ENCODE data around the gene MIPOL1.
"Not testable (repeated sequence)": the region's sequence is repeated elsewhere in the genome, so short reads cannot be mapped to it uniquely, and the experiment has no call there.

The MIPOL1 gene

GRCh38 chr14:37187840-37188577 lies 9.7 kb upstream of the MIPOL1 start:
- DNase-seq, result not testable (repeated sequence)

DNA sequence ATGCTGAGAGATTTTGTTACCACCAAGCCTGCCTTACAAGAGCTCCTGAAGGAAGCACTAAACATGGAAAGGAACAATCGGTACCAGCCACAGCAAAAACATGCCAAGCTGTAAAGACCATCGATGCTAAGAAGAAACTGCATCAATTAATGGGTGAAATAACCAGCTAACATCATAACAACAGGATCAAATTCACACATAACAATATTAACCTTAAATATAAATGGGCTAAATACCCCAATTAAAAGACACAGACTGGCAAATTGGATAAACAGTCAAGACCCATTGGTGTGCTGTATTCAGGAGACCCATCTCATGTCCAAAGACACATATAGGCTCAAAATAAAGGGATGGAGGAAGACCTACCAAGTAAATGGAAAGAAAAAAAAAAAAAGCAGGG lies 8.0 kb upstream of the MIPOL1 start:
- not testable (repeated sequence) for DNase-seq

GRCh38 chr14:37194698-37195097 lies 3.0 kb upstream of the MIPOL1 start:
- no peak for DNase-seq

DNA sequence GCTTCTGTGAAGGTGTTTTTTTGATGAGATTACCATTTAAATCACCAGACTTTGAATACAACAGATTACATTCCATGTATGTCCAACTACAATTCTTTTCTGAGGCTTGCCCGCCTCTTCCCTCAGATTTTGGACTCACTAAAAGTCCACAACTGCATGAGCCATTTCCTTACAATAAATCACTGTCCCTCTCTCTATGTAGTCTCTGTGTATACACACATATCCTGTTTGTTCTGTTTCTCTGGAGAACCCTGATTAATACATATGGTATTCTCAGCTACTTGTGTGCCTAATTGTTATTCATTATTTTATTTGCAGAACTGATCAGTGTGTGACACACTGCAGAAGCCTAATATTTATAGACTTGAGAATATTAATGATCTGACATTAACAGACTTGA lies 2.4 kb upstream of the MIPOL1 start:
- DNase-seq, result no peak

GRCh38 chr14:37196604-37197420 lies 925 bp upstream of the MIPOL1 start:
- DNase-seq, result no peak

- no peak for DNase-seq
Observed at GRCh38 chr14:37198273-37198598, 499 bp downstream of the MIPOL1 start.

DNA sequence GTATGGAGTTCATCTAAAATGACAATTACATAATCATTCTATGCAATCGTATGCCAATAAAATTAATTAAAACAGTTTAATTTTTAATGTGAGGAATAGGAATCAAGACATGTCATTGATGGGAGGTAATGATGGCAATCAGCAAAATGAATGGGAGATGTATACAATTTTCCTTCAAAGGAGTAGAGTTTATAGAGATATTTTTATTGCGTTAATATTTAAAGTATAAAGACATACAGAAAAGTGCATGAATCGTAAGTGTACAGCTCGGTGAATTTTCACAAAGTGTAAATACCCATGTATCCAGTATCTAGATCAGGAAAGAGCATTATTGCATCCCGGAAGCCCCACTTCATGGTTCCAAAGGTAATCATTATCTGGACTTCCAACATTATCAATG lies 1.2 kb downstream of the MIPOL1 start:
- DNase-seq, result no peak

- DNase-seq, result no peak
Observed at GRCh38 chr14:37201724-37202123, 4.0 kb downstream of the MIPOL1 start.

- no peak for DNase-seq
Observed at GRCh38 chr14:37202265-37202664, 4.5 kb downstream of the MIPOL1 start.

- no peak for DNase-seq
Observed at GRCh38 chr14:37202812-37203211, 5.1 kb downstream of the MIPOL1 start.

DNA sequence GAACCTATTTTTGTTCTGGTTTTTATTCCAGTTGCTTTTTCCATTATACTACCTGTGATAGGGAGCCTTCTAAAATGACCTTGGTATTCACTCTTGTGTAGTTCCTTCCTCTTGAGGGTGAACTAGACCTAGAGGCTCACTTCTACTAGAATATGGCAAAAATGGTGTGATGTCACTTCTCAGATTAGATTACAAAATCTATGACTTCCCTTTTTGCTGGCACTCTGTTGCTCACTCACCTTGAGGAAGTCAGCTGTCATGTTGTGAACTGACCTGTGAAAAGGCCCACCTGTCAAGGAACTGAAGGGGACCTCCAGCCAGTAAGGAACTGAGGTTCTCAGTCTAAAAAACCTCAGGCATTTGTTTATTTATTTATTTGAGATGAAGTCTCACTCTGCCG lies 5.7 kb downstream of the MIPOL1 start:
- DNase-seq, result no peak

GRCh38 chr14:37205623-37206605 lies 8.2 kb downstream of the MIPOL1 start:
- not testable (repeated sequence) for DNase-seq

- not testable (repeated sequence) for DNase-seq
Observed at GRCh38 chr14:37209617-37210016, 11.9 kb downstream of the MIPOL1 start.

DNA sequence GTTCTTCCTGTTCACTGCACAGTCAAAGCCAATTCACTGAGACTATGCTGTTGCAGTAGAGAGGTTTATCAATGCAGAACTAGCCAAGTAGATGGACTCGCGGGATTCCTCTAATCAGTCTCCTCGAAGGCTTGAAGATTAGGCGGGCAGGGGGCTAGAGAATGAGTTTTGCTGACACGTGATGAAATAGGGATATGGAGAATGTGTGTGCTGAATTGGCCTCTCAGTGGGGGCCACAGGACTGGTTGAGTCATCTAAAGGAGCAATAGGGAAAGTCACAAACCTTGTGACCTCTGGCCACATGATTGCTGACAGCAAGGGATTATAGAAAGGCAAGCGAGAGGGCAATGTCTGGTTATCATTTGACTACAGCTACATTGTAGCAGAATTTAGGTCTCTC lies 12.7 kb downstream of the MIPOL1 start:
- no peak for DNase-seq

- DNase-seq, result no peak
Observed at GRCh38 chr14:37213016-37213415, 15.3 kb downstream of the MIPOL1 start.

DNA sequence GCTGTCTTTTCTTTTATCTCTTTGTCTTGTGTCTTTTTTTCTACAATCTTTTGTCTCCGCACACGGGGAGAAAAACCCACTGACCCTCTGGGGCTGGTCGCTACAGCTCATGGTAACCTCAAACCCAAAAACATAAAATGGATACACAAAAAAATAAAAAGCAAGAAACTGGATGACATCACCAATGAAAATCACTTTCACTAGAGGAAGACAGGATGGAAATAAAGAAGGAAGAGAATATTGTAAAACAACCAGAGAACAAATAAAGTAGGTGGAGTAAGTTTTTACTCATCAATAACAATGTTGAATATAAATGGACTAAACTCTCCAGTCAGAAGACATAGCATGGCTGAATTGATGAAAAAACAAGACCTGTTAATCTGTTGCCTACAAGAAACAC lies 17.6 kb downstream of the MIPOL1 start:
- DNase-seq, result no peak

- DNase-seq, result no peak
Observed at GRCh38 chr14:37221073-37221472, 23.3 kb downstream of the MIPOL1 start.

GRCh38 chr14:37223947-37224474 lies 26.3 kb downstream of the MIPOL1 start:
- no peak for DNase-seq

DNA sequence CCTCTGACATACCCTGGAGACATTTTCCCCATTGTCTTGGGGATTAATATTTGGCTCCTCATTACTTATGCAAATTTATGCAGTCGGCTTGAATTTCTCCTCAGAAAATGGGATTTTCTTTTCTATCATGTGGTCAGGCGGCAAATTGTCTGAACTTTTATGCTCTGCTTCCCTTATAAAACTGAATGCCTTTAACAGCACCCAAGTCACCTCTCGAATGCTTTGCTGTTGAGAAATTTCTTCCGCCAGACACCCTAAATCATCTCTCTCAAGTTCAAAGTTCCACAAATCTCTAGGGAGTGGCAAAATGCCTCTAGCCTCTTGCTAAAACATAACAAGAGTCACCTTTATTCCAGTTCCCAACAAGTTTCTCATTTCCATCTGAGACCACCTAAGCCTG lies 27.9 kb downstream of the MIPOL1 start:
- not testable (repeated sequence) for DNase-seq

GRCh38 chr14:37230551-37231194 lies 32.9 kb downstream of the MIPOL1 start:
- peak; percentile 7 for DNase-seq

DNA sequence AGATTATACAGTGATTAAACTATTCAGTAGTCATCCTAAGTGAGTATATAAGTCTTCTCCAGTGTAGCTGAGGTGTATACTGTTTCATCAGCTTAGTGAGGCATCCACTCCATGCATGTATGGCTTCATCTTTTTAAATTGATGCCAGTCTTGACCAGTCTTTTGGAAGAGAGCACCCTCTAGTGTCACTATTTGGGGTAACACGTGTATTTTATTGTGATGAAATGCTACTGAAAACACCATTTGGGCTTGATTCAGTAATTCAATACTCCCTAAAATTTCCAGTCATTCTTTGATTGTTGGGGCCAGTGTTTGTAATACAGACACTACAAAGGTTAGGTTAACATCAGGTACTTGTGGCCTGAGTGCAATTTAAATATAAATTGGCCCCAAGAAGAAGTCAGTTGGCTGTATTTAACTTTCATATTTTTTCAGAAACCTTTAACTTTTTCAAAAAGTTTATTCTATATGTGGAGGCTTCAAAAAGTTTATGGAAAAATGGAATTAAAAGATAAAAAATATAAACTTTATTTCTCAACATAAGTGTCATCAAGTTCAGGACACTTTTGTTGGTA lies 35.3 kb downstream of the MIPOL1 start:
- no peak for DNase-seq

- DNase-seq, result no peak
Observed at GRCh38 chr14:37234222-37234621, 36.5 kb downstream of the MIPOL1 start.

Data from central memory CD4-positive, alpha-beta T cell (primary cell).